ENCODE measurements around the gene KREMEN2. TPM values are rescaled to one million over a fixed set of nuclear protein-coding genes. Genes with fewer than 3 reads are reported as not detected.

The KREMEN2 gene
- total and polyA plus RNA-seq, 2 of the 4 experiments (the other 2 are of a cell fraction), result 0.03 TPM; not detected in 1

- Histone ChIP-seq H2BK20ac (ENCODE audit: low read depth, low read length) (no peak overlapping the region), H3K9ac (ENCODE audit: low read depth, low read length) (no peak overlapping the region), H3K36me3 (ENCODE audit: control insufficient read depth, insufficient read depth, low read length) (no peaks in the 10 kb centered on the region), H3K23ac (ENCODE audit: low read depth, low read length) (no peak overlapping the region), H3K18ac (ENCODE audit: low read depth, low read length) (no peak overlapping the region), H4K20me1 (ENCODE audit: insufficient read depth, low read length) (no peaks in the 10 kb centered on the region), H3K4ac (ENCODE audit: low read depth, low read length) (no peak overlapping the region), H3K4me3 (ENCODE audit: insufficient read depth, low read depth, low read length) (no peak overlapping the region), H3K9me3 (ENCODE audit: control insufficient read depth, insufficient read depth, low read length) (no peaks in the 10 kb centered on the region), H2AK5ac (ENCODE audit: low read depth, low read length) (no peak overlapping the region), H3K27me3 (ENCODE audit: control insufficient read depth, insufficient read depth, low read length) (peaks cover 21% of the 10 kb centered on the region), H3K4me2 (ENCODE audit: low read depth, low read length) (no peak overlapping the region), H3K14ac (replicated peaks; ENCODE audit: low read depth, low read length) (no peak overlapping the region), H2BK5ac (ENCODE audit: low read depth, low read length, poor library complexity, severe bottlenecking) (no peak overlapping the region), H2AFZ (replicated peaks; ENCODE audit: low read length, poor library complexity) (no peak overlapping the region), H2BK120ac (ENCODE audit: low read depth, low read length) (no peak overlapping the region), H3K79me1 (ENCODE audit: low read depth in 1 of 2, low read length in 2 of 2) (peaks cover 0 to 2% of the 10 kb centered on the region in 2 experiments; a peak in 1 of 4 replicates), H3K4me1 (ENCODE audit: control insufficient read depth, insufficient read depth, low read length) (peaks cover 3% of the 10 kb centered on the region), H2AK9ac (replicated peaks; ENCODE audit: low read depth, low read length, poor library complexity) (no peak overlapping the region), H4K8ac (ENCODE audit: low read depth in 2 of 2, low read length in 2 of 2) (no peak overlapping the region), H3K9me1 (ENCODE audit: insufficient read depth, low read length) (0 out of 2 replicates have a peak, but pooled peaks cover 4% of the 10 kb centered on the region), H4K91ac (ENCODE audit: insufficient read depth, low read depth, low read length) (no peak overlapping the region), H3K27ac (ENCODE audit: insufficient read depth, low read length) (no peak overlapping the region), H4K5ac (ENCODE audit: low read depth, low read length) (no peak overlapping the region), H2BK15ac (ENCODE audit: low read depth, low read length) (no peak overlapping the region), H3K56ac (ENCODE audit: extremely low read depth, insufficient read depth, low read length) (no peak overlapping the region)
- CTCF ChIA-PET, result interaction anchor here (0.7 kb wide), 1 partner anchor 1324 kb away, joined by 3 read pairs; no protein-coding TSS in a partner anchor
- dilution Hi-C loops (cut with HindIII; ENCODE audit: low sequenced_read_pairs, unreplicated experiment), result no loop called here
- 70% methylated on average over 8 of the region's 15 CpGs; no CpG with 5 or more reads in 1 of the 2 experiments for WGBS, 2 experiments (ENCODE audit: extremely low coverage in 2 of 2, insufficient read length in 1 of 2)
- no TSS peak for BruUV-seq (replicated peaks)
- TF ChIP-seq MAZ (IDR thresholded peaks at IDR 0.05; ENCODE audit: borderline replicate concordance, low read depth, low read length) (no peak), SMC3 (IDR thresholded peaks at IDR 0.05; ENCODE audit: low read depth, low read length) (no peak), RFX5 (IDR thresholded peaks at IDR 0.05; ENCODE audit: low read depth, low read length) (no peak), BHLHE40 (IDR thresholded peaks at IDR 0.05; ENCODE audit: low read depth, low read length) (no peak), MXI1 (IDR thresholded peaks at IDR 0.05; ENCODE audit: borderline replicate concordance, low read depth, low read length) (no peak), MAFK (IDR thresholded peaks at IDR 0.05; ENCODE audit: low read depth, low read length) (no peak), RAD21 (IDR thresholded peaks at IDR 0.05; ENCODE audit: low read length) (no peak), NFE2L2 (IDR thresholded peaks at IDR 0.05; ENCODE audit: low read depth, low read length) (no peak), FOS (IDR thresholded peaks at IDR 0.05; ENCODE audit: low read depth, low read length) (no peak), CHD1 (IDR thresholded peaks at IDR 0.05; ENCODE audit: low read depth, low read length) (no peak), POLR2A (IDR thresholded peaks at IDR 0.05; ENCODE audit: low read depth, low read length) (no peak), RCOR1 (IDR thresholded peaks at IDR 0.05; ENCODE audit: insufficient replicate concordance, low read length) (no peak), CEBPB (IDR thresholded peaks at IDR 0.05; ENCODE audit: low read depth, low read length) (no peak)
- TF ChIP-seq, protein P1, sequence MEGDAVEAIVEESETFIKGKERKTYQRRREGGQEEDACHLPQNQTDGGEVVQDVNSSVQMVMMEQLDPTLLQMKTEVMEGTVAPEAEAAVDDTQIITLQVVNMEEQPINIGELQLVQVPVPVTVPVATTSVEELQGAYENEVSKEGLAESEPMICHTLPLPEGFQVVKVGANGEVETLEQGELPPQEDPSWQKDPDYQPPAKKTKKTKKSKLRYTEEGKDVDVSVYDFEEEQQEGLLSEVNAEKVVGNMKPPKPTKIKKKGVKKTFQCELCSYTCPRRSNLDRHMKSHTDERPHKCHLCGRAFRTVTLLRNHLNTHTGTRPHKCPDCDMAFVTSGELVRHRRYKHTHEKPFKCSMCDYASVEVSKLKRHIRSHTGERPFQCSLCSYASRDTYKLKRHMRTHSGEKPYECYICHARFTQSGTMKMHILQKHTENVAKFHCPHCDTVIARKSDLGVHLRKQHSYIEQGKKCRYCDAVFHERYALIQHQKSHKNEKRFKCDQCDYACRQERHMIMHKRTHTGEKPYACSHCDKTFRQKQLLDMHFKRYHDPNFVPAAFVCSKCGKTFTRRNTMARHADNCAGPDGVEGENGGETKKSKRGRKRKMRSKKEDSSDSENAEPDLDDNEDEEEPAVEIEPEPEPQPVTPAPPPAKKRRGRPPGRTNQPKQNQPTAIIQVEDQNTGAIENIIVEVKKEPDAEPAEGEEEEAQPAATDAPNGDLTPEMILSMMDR (conservative IDR thresholded peaks at IDR 0.05; ENCODE audit: low read depth, low read length), result no peak
- TF ChIP-seq, protein P2, sequence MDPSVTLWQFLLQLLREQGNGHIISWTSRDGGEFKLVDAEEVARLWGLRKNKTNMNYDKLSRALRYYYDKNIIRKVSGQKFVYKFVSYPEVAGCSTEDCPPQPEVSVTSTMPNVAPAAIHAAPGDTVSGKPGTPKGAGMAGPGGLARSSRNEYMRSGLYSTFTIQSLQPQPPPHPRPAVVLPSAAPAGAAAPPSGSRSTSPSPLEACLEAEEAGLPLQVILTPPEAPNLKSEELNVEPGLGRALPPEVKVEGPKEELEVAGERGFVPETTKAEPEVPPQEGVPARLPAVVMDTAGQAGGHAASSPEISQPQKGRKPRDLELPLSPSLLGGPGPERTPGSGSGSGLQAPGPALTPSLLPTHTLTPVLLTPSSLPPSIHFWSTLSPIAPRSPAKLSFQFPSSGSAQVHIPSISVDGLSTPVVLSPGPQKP (IDR thresholded peaks at IDR 0.05; ENCODE audit: borderline replicate concordance, low read depth, low read length), result no peak
- TF ChIP-seq, protein P3, sequence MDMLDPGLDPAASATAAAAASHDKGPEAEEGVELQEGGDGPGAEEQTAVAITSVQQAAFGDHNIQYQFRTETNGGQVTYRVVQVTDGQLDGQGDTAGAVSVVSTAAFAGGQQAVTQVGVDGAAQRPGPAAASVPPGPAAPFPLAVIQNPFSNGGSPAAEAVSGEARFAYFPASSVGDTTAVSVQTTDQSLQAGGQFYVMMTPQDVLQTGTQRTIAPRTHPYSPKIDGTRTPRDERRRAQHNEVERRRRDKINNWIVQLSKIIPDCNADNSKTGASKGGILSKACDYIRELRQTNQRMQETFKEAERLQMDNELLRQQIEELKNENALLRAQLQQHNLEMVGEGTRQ (IDR thresholded peaks at IDR 0.05; ENCODE audit: low read depth, low read length), result no peak
- intact Hi-C loops (cut with micrococcal nuclease), result no loop called here
- DNase-seq (no peak), ATAC-seq (ENCODE audit: low read depth) (no peak)
- in situ Hi-C loops (cut with MboI; ENCODE audit: low sequenced_read_pairs), result no loop called here
- POLR2A ChIA-PET (ENCODE audit: unreplicated experiment), result no interaction called here
Observed at GRCh38 chr16:2985893-2986355, 21.8 kb downstream of the KREMEN2 start.
